ENCODE data around the gene ADPRH.
A peak's percentile ranks its signal among the peaks of the same experiment; 100 is the strongest.

GRCh38 chr3:119635719-119636118, 56.4 kb downstream of the ADPRH start:
- peak; percentile 18; the same call in 1 of the 2 replicates for TF ChIP-seq CTCF (IDR thresholded peaks at IDR 0.05; ENCODE audit: low read depth, low read length)
- TF ChIP-seq EZH2phosphoT487 (IDR thresholded peaks at IDR 0.05; ENCODE audit: low read depth) = no peak

Data from OCI-LY3 (cell line).